Hepatocyte (in vitro differentiated cells): ENCODE results near the gene CYP2S1. TPM values are rescaled to one million over a fixed set of nuclear protein-coding genes. Genes with fewer than 3 reads are reported as not detected.
A peak's percentile ranks its signal among the peaks of the same experiment; 100 is the strongest.

Experiments used
- DNase-seq: peaks from one replicate; pipeline ENCODE4 v3.0.0-alpha.2; 2016; ENCODE audit warnings: low spot score
- H2AFZ ChIP-seq: fragments of 200-600 bp; sonication (generic); 2 replicates; pipeline ENCODE4 v1.6.0; 2016; ENCODE audit warnings: antibody characterized with exemption, mild to moderate bottlenecking
- H3K27ac ChIP-seq: fragments of 200-600 bp; sonication (generic); 2 replicates; pipeline ENCODE4 v1.5.1; 2016; ENCODE audit warnings: mild to moderate bottlenecking
- H3K27me3 ChIP-seq: fragments of 200-600 bp; sonication (generic); 2 replicates; pipeline ENCODE4 v1.6.1; 2016
- H3K36me3 ChIP-seq: fragments of 200-600 bp; sonication (generic); replicated peaks from 2 replicates; pipeline ENCODE4 v1.5.1; 2016; ENCODE audit warnings: low read depth; ENCODE audit not compliant: insufficient read depth
- H3K4me1 ChIP-seq: fragments of 200-600 bp; sonication (generic); 2 replicates; pipeline ENCODE4 v1.5.1; 2016; ENCODE audit warnings: mild to moderate bottlenecking, moderate library complexity; ENCODE audit not compliant: insufficient read depth
- H3K4me2 ChIP-seq: fragments of 200-600 bp; sonication (generic); 2 replicates; pipeline ENCODE4 v1.6.0; 2016
- H3K4me3 ChIP-seq: fragments of 200-600 bp; sonication (generic); 2 replicates; pipeline ENCODE4 v1.5.1; 2016; ENCODE audit warnings: mild to moderate bottlenecking
- H3K79me2 ChIP-seq: fragments of 200-600 bp; sonication (generic); 2 replicates; pipeline ENCODE4 v1.6.0; 2017; ENCODE audit warnings: mild to moderate bottlenecking
- H3K9me2 ChIP-seq: fragments of 200-600 bp; sonication (generic); replicated peaks from 2 replicates; pipeline ENCODE4 v1.6.0; 2017; ENCODE audit warnings: mild to moderate bottlenecking; ENCODE audit not compliant: insufficient read depth
- H3K9me3 ChIP-seq: fragments of 200-600 bp; sonication (generic); 2 replicates; pipeline ENCODE4 v1.5.1; 2016; ENCODE audit warnings: low read depth, mild to moderate bottlenecking
- H4K20me1 ChIP-seq: fragments of 200-600 bp; sonication (generic); 2 replicates; pipeline ENCODE4 v1.6.0; 2016; ENCODE audit warnings: mild to moderate bottlenecking; ENCODE audit not compliant: insufficient read depth, poor library complexity, severe bottlenecking
- CTCF ChIP-seq: fragments of 200-600 bp; sonication (generic); IDR thresholded peaks from 2 replicates; pipeline ENCODE4 v1.5.1; 2016; ENCODE audit warnings: antibody characterized with exemption, mild to moderate bottlenecking; ENCODE audit not compliant: poor library complexity
- EZH2 ChIP-seq: fragments of 200-600 bp; sonication (generic); IDR thresholded peaks from 2 replicates; pipeline ENCODE4 v1.6.1; 2016; ENCODE audit warnings: antibody characterized with exemption, mild to moderate bottlenecking, borderline replicate concordance
- EZH2phosphoT487 ChIP-seq: fragments of 200-600 bp; sonication (generic); IDR thresholded peaks from one replicate; pipeline ENCODE4 v1.6.1; 2018; ENCODE audit warnings: antibody characterized with exemption, mild to moderate bottlenecking, low read depth, moderate library complexity; ENCODE audit not compliant: unreplicated experiment, severe bottlenecking
- WGBS: methylation state at CpG from one replicate; pipeline ENCODE4 v1.1.6; 2016; ENCODE audit warnings: low lambda C conversion rate; ENCODE audit errors: missing lambda C conversion rate; 5-methylcytosine and 5-hydroxymethylcytosine counted together
- polyA plus RNA-seq: library from polyadenylated mRNA; unstranded; fragments of >200 nt; fragmentation: Nextera tagmentation; extraction: Ambion mirVana; gene quantifications from 2 replicates; pipeline ENCODE4 v1.2.1, GENCODE V29; 2016
- total RNA-seq: library from RNA; depleted of rRNA; stranded (reverse); fragments of >200 nt; gene quantifications from 2 replicates; pipeline ENCODE4 v1.2.3, GENCODE V29; 2014

The CYP2S1 gene
- total and polyA plus RNA-seq, 2 experiments from 2014 or later = 11.6 to 23.7 TPM

GRCh38 chr19:41218249-41218614, 25.2 kb downstream of the CYP2S1 start:
- no peak for DNase-seq
- TF ChIP-seq CTCF (no peak), EZH2phosphoT487 (no peak), EZH2 (no peak)
- Histone ChIP-seq H3K36me3 (no peaks in the 10 kb centered on the region), H3K9me2 (no peaks in the 10 kb centered on the region), H3K4me3 (no peak overlapping the region), H4K20me1 (no peaks in the 10 kb centered on the region), H2AFZ (peak overlapping the region; percentile 15), H3K27ac (peak overlapping the region; percentile 88), H3K27me3 (no peaks in the 10 kb centered on the region), H3K4me1 (peaks cover 10% of the 10 kb centered on the region), H3K4me2 (peak overlapping the region; percentile 92), H3K9me3 (no peaks in the 10 kb centered on the region), H3K79me2 (peaks cover 13% of the 10 kb centered on the region)
- WGBS = 79% methylated on average over 7 of the region's 7 CpGs

DNA sequence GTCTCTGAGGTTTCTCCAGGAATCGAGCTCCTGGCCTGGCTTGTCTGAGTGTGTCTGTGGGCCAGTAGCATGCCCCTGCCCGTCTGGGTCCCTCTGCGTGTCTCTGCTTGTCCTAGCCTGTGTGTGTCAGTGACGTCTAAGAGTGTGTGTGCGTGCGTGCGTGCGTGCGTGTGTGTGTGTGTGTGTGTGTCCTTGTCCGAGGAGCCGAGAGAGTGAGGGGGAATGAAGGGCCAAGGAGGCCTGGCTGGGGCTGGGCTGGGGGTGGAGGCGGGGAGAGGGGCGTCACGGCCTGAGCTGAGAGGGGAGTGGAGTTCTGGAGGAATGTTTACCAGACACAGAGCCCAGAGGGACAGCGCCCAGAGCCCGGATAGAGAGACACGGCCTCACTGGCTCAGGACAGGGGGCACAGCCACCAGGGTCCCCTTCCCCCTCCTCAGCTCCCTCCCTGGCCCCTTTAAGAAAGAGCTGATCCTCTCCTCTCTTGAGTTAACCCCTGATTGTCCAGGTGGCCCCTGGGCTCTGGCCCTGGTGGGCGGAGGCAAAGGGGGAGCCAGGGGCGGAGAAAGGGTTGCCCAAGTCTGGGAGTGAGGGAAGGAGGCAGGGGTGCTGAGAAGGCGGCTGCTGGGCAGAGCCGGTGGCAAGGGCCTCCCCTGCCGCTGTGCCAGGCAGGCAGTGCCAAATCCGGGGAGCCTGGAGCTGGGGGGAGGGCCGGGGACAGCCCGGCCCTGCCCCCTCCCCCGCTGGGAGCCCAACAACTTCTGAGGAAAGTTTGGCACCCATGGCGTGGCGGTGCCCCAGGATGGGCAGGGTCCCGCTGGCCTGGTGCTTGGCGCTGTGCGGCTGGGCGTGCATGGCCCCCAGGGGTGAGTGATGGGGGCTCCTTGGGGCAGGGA, 25.8 kb downstream of the CYP2S1 start, which contains the start of gene AXL:
Gene AXL, plus strand, starts transcription at position 609 of the 893 bp plus-strand sequence. Its CDS starts 170 bp downstream, at position 779.
- Histone ChIP-seq H3K27me3 (no peaks in the 10 kb centered on the region), H3K4me1 (peaks cover 15% of the 10 kb centered on the region), H3K9me3 (no peaks in the 10 kb centered on the region), H2AFZ (peak within 1 kb of the TSS; percentile 15), H3K9me2 (no peaks in the 10 kb centered on the region), H3K27ac (peak within 1 kb of the TSS; percentile 88), H4K20me1 (no peaks in the 10 kb centered on the region), H3K79me2 (peaks cover 13% of the 10 kb centered on the region), H3K36me3 (no peaks in the 10 kb centered on the region), H3K4me3 (peak within 1 kb of the TSS; percentile 67), H3K4me2 (peak within 1 kb of the TSS; percentile 92)
- DNase-seq = peak; percentile 89
- TF ChIP-seq EZH2 = no peak
- no peak for TF ChIP-seq EZH2phosphoT487
- TF ChIP-seq CTCF = no peak
- WGBS = 4% methylated on average over 22 of the region's 32 CpGs

DNA sequence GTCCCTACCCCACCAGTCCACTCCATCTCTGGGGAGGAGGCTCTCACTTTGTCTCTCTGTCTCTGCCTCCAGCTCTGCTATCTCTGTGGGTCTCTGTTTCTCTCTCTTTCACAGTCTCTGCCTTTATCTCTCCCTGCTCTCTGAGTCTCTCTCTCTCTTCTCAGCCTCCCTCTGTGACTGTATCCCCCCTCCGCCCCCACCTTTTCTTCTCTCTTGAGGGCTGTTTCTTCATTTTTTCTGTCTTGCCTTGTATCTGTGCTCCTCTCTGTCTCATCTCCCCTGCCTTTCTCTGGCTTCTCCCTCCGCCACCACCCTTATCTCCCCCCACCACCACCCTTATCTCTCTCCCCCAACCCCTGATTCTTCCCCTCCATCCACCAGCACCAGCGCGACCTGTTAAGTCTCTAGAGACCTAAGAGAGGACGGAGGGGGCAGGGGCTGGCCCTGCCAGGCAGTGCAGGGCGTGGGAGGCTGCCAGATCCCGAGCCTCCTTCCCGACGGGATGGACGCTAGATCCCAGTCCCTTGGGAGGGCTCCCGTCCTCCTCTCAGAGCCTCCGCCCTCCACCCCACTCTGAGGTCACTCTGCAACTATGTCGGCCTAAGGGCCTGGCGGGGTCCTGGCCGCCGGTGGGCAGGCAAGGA, 27.0 kb downstream of the CYP2S1 start:
- peak overlapping the region; percentile 92 for H3K4me2 ChIP-seq
- TF ChIP-seq EZH2 (no peak), CTCF (no peak), EZH2phosphoT487 (no peak)

More for the DNA sequence above, 27.0 kb downstream of the CYP2S1 start:
- Histone ChIP-seq H3K9me2 (no peaks in the 10 kb centered on the region), H3K4me1 (peaks cover 15% of the 10 kb centered on the region), H3K4me3 (peak overlapping the region; percentile 67), H3K27me3 (no peaks in the 10 kb centered on the region), H2AFZ (no peak overlapping the region), H3K36me3 (no peaks in the 10 kb centered on the region), H4K20me1 (no peaks in the 10 kb centered on the region), H3K27ac (peak overlapping the region; percentile 88), H3K79me2 (peaks cover 13% of the 10 kb centered on the region), H3K9me3 (no peaks in the 10 kb centered on the region)
- WGBS = 22% methylated on average over 15 of the region's 16 CpGs
- peak; percentile 49 for DNase-seq
